ENCODE measurements around the gene EDARADD.
A peak's percentile ranks its signal among the peaks of the same experiment; 100 is the strongest.
"Not testable (repeated sequence)": the region's sequence is repeated elsewhere in the genome, so short reads cannot be mapped to it uniquely, and the experiment has no call there.

The EDARADD gene

GRCh38 chr1:236484310-236484971 is 90.4 kb downstream of the EDARADD start:
- DNase-seq = no peak
- H3K27me3 Mint-ChIP-seq = no peaks in the 10 kb centered on the region
- H3K4me1 Mint-ChIP-seq = no peaks in the 10 kb centered on the region
- H3K9me3 Mint-ChIP-seq = no peaks in the 10 kb centered on the region
- H3K4me3 Mint-ChIP-seq = no peak overlapping the region
- ATAC-seq = no peak
- no peak overlapping the region for H3K27ac Mint-ChIP-seq

GRCh38 chr1:236486356-236487002 is 92.4 kb downstream of the EDARADD start:
- peaks cover 10% of the 10 kb centered on the region for H3K27me3 Mint-ChIP-seq
- no peak overlapping the region for H3K4me3 Mint-ChIP-seq

GRCh38 chr1:236489161-236489560 is 95.1 kb downstream of the EDARADD start:
- not testable (repeated sequence) for H3K9me3 Mint-ChIP-seq, ATAC-seq, DNase-seq, H3K27ac Mint-ChIP-seq, H3K4me3 Mint-ChIP-seq
- Mint-ChIP-seq H3K4me1 (peaks cover 11% of the 10 kb centered on the region), H3K27me3 (peaks cover 33% of the 10 kb centered on the region)

More at GRCh38 chr1:236486356-236487002, 92.4 kb downstream of the EDARADD start:
- DNase-seq (no peak), ATAC-seq (no peak)
- Mint-ChIP-seq H3K27ac (no peak overlapping the region), H3K9me3 (no peaks in the 10 kb centered on the region), H3K4me1 (peaks cover 8% of the 10 kb centered on the region)

- peak in 1 of 2 donors; percentile 5 for DNase-seq
- peak; percentile 56 for ATAC-seq
- no peak overlapping the region for H3K4me3 Mint-ChIP-seq
- no peaks in the 10 kb centered on the region for H3K9me3 Mint-ChIP-seq
- peaks cover 11% of the 10 kb centered on the region for H3K4me1 Mint-ChIP-seq
- peaks cover 39% of the 10 kb centered on the region for H3K27me3 Mint-ChIP-seq
- no peak overlapping the region for H3K27ac Mint-ChIP-seq
Observed at GRCh38 chr1:236489710-236490377, 95.8 kb downstream of the EDARADD start.

DNA sequence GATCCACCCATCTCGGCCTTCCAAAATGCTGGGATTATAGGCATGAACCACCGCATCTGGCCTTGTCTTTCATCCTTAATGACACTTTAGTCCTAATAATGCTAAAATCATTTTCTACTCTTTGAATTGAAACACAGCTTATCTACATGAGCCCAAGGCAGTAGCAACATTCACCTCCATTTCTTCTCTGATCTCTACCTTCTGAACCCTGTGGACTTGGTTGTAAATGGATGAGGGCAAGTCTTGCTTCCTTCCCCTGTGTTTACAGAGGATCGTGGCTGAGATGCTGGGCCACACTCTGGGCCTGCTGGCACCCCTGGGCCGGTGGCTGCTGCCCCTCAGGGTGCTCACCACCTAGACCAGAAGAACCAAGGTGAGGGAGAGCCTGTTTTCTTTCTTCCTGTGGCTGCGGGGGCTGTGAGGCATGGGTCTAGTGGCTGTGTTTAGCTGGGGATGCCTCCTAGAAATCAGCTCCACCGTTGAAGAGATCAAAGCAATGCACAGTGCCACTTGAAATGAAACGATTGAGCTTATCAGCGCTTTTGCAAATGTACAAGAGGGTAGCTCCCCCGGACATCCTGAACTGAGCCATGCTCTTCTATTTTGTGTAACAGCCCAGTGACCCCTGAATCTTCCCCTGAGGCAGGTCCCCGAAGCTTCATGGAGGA is 97.5 kb downstream of the EDARADD start:
- Mint-ChIP-seq H3K27me3 (peaks cover 49% of the 10 kb centered on the region), H3K4me3 (no peak overlapping the region)

DNA sequence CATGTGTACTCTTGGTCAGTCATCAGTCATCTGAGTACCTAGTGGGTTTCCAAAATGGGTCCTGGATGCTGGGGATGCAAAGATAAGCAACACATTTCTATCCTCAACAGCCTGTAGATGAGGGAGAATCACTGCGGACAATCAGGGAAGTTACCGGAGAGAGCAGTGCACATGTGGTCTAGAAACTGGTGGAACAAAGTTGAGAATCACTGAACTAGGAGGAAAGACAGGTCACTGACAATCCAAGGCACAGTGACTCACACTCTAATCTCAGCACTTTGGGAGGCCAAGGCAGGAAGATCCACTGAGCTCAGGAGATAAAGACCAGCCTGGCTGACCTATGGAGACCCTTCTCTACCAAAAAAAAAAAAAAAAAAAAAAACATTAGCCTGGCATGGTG is 98.3 kb downstream of the EDARADD start:
- Mint-ChIP-seq H3K9me3 (no peaks in the 10 kb centered on the region), H3K4me1 (peaks cover 11% of the 10 kb centered on the region), H3K4me3 (no peak overlapping the region), H3K27me3 (peaks cover 49% of the 10 kb centered on the region), H3K27ac (no peak overlapping the region)
- DNase-seq = no peak
- ATAC-seq = no peak

More for the DNA sequence above, 97.5 kb downstream of the EDARADD start:
- peak; percentile 26 for ATAC-seq
- peak overlapping the region in 1 of 2 donors; percentile 79 for H3K27ac Mint-ChIP-seq
- DNase-seq = no peak
- no peaks in the 10 kb centered on the region for H3K9me3 Mint-ChIP-seq
- H3K4me1 Mint-ChIP-seq = peaks cover 11% of the 10 kb centered on the region

DNA sequence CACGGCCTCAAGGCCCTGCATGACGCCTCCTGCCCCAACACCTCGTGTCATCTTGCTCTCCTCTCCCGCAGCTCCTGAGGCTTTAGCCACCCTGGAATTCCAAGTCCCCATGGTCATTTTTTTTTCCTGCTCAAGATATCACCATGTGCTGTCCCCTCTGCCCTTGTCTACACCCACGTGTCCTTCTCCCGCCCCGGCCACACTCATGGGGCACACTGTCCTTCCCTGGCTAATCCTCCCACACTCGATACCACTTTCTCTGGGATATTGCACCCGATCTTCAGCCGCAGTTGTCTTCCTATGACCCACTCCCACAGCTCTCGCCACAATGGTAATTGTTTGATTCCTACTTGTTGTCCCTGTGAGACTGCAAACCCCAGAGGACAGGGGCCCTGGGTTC is 100.0 kb downstream of the EDARADD start:
- H3K4me3 Mint-ChIP-seq = no peak overlapping the region
- DNase-seq (no peak), ATAC-seq (no peak)
- H3K27ac Mint-ChIP-seq = no peak overlapping the region
- H3K27me3 Mint-ChIP-seq = peaks cover 49% of the 10 kb centered on the region
- H3K9me3 Mint-ChIP-seq = no peaks in the 10 kb centered on the region
- peaks cover 11% of the 10 kb centered on the region for H3K4me1 Mint-ChIP-seq

GRCh38 chr1:236494586-236495466 is 100.7 kb downstream of the EDARADD start:
- H3K4me1 Mint-ChIP-seq = peaks cover 11% of the 10 kb centered on the region
- H3K4me3 Mint-ChIP-seq = no peak overlapping the region
- peaks cover 49% of the 10 kb centered on the region for H3K27me3 Mint-ChIP-seq
- ATAC-seq (peak; percentile 26), DNase-seq (no peak)
- H3K9me3 Mint-ChIP-seq = no peaks in the 10 kb centered on the region
- H3K27ac Mint-ChIP-seq = no peak overlapping the region

- Mint-ChIP-seq H3K9me3 (no peaks in the 10 kb centered on the region), H3K27me3 (peaks cover 47% of the 10 kb centered on the region), H3K27ac (no peak overlapping the region), H3K4me1 (peaks cover 11% of the 10 kb centered on the region), H3K4me3 (no peak overlapping the region)
- DNase-seq = no peak
- ATAC-seq = no peak
Observed at GRCh38 chr1:236495467-236496112, 101.5 kb downstream of the EDARADD start.

- H3K27ac Mint-ChIP-seq = no peak overlapping the region
- peaks cover 6% of the 10 kb centered on the region for H3K4me1 Mint-ChIP-seq
- H3K27me3 Mint-ChIP-seq = peaks cover 24% of the 10 kb centered on the region
- H3K4me3 Mint-ChIP-seq = no peak overlapping the region
- DNase-seq = no peak
- no peak for ATAC-seq
- H3K9me3 Mint-ChIP-seq = no peaks in the 10 kb centered on the region
Observed at GRCh38 chr1:236497908-236498307, 103.8 kb downstream of the EDARADD start.

GRCh38 chr1:236501093-236501492 is 107.0 kb downstream of the EDARADD start:
- H3K4me1 Mint-ChIP-seq = peaks cover 12% of the 10 kb centered on the region
- DNase-seq = no peak
- no peak overlapping the region for H3K4me3 Mint-ChIP-seq
- no peak for ATAC-seq
- no peak overlapping the region for H3K27ac Mint-ChIP-seq
- peaks cover 4% of the 10 kb centered on the region for H3K27me3 Mint-ChIP-seq
- no peaks in the 10 kb centered on the region for H3K9me3 Mint-ChIP-seq

DNA sequence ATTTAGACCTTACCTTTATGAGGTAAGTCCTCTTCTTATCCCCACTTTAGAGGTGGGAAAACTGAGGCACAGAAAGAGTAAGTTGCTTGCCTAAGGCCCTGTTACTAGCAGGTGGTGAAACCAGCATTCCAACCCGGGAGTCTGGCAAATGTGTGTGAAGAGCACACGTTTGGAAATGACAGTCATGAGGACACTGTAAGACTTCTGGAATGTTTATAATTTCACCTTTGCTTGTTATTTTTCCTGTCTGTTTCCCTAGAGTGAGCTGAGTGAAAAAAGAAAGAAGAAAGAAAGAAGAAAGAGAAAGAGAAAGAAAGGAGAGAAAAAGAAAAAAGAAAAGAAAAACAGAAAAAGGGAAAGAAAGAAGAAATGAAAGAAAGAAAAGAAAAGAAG is 108.5 kb downstream of the EDARADD start:
- no peak for DNase-seq
- H3K27ac Mint-ChIP-seq = peak overlapping the region; percentile 89 to 96
- H3K4me3 Mint-ChIP-seq = peak overlapping the region; percentile 59 to 78

DNA sequence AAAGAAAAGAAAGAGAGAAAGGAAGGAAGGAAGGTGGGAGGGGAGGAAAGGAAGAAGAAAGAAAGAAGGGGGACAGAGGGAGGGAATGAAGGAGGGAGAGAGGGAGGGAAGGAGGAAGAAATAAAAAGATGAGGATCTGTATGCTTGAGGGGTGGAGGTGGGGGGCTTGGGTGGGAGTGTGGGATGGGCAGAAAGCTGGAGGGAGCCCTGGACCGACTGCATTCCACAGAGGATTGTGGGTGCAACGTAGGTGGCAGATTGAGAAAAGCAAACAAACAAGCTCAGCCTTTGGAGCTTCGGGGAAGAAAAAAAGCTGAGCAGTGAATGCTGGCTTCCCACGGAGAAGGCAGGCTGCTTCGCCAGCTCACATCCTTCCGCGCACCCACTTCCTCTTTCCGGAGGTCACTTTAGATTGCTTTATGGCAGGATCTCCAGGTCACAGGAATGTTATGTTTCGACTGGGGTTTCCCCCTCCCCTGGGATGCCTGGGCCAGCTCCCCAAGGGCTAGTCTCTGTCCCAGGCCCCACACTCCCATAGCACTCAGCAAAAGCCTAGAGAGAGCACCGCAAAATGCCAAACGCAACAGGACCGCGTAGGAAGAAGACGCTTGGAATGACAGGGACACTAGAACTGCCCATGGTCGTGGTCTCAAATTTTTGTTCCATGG is 109.0 kb downstream of the EDARADD start:
- no peaks in the 10 kb centered on the region for H3K9me3 Mint-ChIP-seq
- no peak for DNase-seq

More for the DNA sequence above, 108.5 kb downstream of the EDARADD start:
- no peak for ATAC-seq
- H3K4me1 Mint-ChIP-seq = peaks cover 12% of the 10 kb centered on the region
- H3K27me3 Mint-ChIP-seq = no peaks in the 10 kb centered on the region
- no peaks in the 10 kb centered on the region for H3K9me3 Mint-ChIP-seq

DNA sequence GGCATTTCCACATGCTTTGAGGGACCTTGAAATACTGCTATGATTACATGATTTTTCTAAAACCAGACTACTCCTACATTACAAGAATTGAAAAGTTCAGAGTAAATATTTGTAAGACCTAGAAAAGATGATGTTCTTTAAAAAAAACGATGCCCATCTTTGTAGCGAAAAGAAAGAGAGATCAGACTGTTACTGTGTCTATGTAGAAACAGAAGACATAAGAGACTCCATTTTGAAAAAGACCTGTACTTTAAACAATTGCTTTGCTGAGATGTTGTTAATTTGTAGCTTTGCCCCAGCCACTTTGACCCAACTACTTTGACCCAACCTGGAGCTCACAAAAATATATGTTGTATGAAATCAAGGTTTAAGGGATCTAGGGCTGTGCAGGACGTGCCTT is 110.3 kb downstream of the EDARADD start:
- not testable (repeated sequence) for ATAC-seq, H3K4me3 Mint-ChIP-seq, DNase-seq, H3K9me3 Mint-ChIP-seq, H3K27ac Mint-ChIP-seq, H3K27me3 Mint-ChIP-seq
- peaks cover 19% of the 10 kb centered on the region for H3K4me1 Mint-ChIP-seq

More for the DNA sequence above, 109.0 kb downstream of the EDARADD start:
- Mint-ChIP-seq H3K4me3 (peak overlapping the region; percentile 59 to 78), H3K27ac (peak overlapping the region; percentile 89 to 96), H3K27me3 (no peaks in the 10 kb centered on the region), H3K4me1 (peaks cover 12% of the 10 kb centered on the region)
- no peak for ATAC-seq
